Endothelial cell of umbilical vein (primary cell): Measurements from ENCODE around the gene ARMS2. TPM values are rescaled to one million over a fixed set of nuclear protein-coding genes. Genes with fewer than 3 reads are reported as not detected.

ENCODE experiments used
- BruUV-seq: library from RNA; stranded (reverse); fragments of 400-500 nt; replicated peaks from 2 replicates; lab custom pipeline; 2021; lab: Mats Ljungman, UMichigan
- CTCF ChIA-PET: fragments of 300-600, 350-600 bp; sonication (Branson Sonifier 250); formaldehyde crosslinking; loops from one replicate; lab custom pipeline; 2021; ENCODE audit warnings: antibody characterized with exemption, inconsistent platforms; lab: Charles Lee
- POLR2A ChIA-PET: fragments of 300-600, 350-600 bp; sonication (Branson Sonifier 250); formaldehyde crosslinking; loops from one replicate; lab custom pipeline; 2021; ENCODE audit warnings: antibody characterized with exemption, inconsistent platforms; lab: Charles Lee
- DNase-seq: peaks from one replicate; pipeline ENCODE4 v3.0.0-alpha.2; 2011; ENCODE audit warnings: low read depth, low spot score
- FAIRE-seq: peaks from 2 replicates; lab custom pipeline; 2011; peaks lifted over from hg19 to GRCh38; lab: Jason Lieb, UNC
- H2AFZ ChIP-seq: 2 replicates; pipeline ENCODE4 v1.6.0; 2012; ENCODE audit warnings: low read depth, low read length, control low read depth, inconsistent platforms
- H3K27ac ChIP-seq: 2 replicates; pipeline ENCODE4 v1.5.1; 2011; ENCODE audit warnings: low read depth, mild to moderate bottlenecking, control low read depth, low read length, moderate library complexity; ENCODE audit not compliant: insufficient read depth
- H3K27me3 ChIP-seq, 2 experiments: 2 replicates each; pipeline versions ENCODE4 v1.6.0 to v1.6.1; 2011; ENCODE audit warnings: low read length in 2 of 2, mixed read lengths in 1 of 2; ENCODE audit not compliant: control insufficient read depth in 2 of 2, insufficient read depth in 2 of 2
- H3K36me3 ChIP-seq, 2 experiments: 2 replicates in 1 of 2; 3 replicates in 1 of 2; pipeline ENCODE4 v1.5.1; 2011; ENCODE audit warnings: low read length in 2 of 2, mild to moderate bottlenecking in 1 of 2, moderate library complexity in 1 of 2; ENCODE audit not compliant: control insufficient read depth in 2 of 2, insufficient read depth in 2 of 2; ENCODE audit errors: extremely low read depth in 1 of 2
- H3K4me1 ChIP-seq: 3 replicates; pipeline ENCODE4 v1.5.1; 2011; ENCODE audit warnings: mild to moderate bottlenecking, low read length; ENCODE audit not compliant: control insufficient read depth, insufficient read depth; ENCODE audit errors: extremely low read depth
- H3K4me2 ChIP-seq: 2 replicates; pipeline ENCODE4 v1.6.1; 2011; ENCODE audit warnings: low read length, control low read depth, mixed read lengths; ENCODE audit not compliant: insufficient read depth
- H3K4me3 ChIP-seq, 3 experiments: fragments of 200-600 bp in 1 of 3; sonication (generic), shearing (Covaris generic) in 1 of 3; replicated peaks in 1 of 3; 2 replicates each; pipeline ENCODE4 v1.5.1; 2011 to 2016; ENCODE audit warnings: control low read depth in 3 of 3, low read length in 3 of 3, mild to moderate bottlenecking in 2 of 3, inconsistent platforms in 1 of 3, low read depth in 1 of 3, moderate library complexity in 1 of 3; ENCODE audit not compliant: insufficient read depth in 1 of 3
- H3K79me2 ChIP-seq: 2 replicates; pipeline ENCODE4 v1.6.0; 2012; ENCODE audit warnings: low read length, inconsistent platforms; ENCODE audit not compliant: control insufficient read depth, insufficient read depth
- H3K9ac ChIP-seq: replicated peaks from 2 replicates; pipeline ENCODE3; 2011; ENCODE audit warnings: low read length, control low read depth; ENCODE audit not compliant: insufficient read depth; ENCODE audit errors: extremely low read depth
- H3K9me1 ChIP-seq: replicated peaks from 3 replicates; pipeline ENCODE4 v1.6.0; 2011; ENCODE audit warnings: mild to moderate bottlenecking, low read length; ENCODE audit not compliant: control insufficient read depth, insufficient read depth; ENCODE audit errors: extremely low read depth
- H3K9me3 ChIP-seq: replicated peaks from 2 replicates; pipeline ENCODE4 v1.5.1; 2012; ENCODE audit warnings: low read length, inconsistent platforms; ENCODE audit not compliant: control insufficient read depth, insufficient read depth
- H4K20me1 ChIP-seq: replicated peaks from 2 replicates; pipeline ENCODE3; 2011; ENCODE audit warnings: mild to moderate bottlenecking, low read length; ENCODE audit not compliant: control insufficient read depth, insufficient read depth; ENCODE audit errors: extremely low read depth
- CTCF ChIP-seq, 2 donors: IDR thresholded peaks; 1 replicate in 1 of 2; 2 replicates in 1 of 2; pipeline ENCODE4 v1.5.1; 2011; ENCODE audit warnings: low read length in 2 of 2, mild to moderate bottlenecking in 2 of 2, moderate library complexity in 2 of 2, control low read depth in 1 of 2, inconsistent platforms in 1 of 2, low read depth in 1 of 2; ENCODE audit not compliant: insufficient read depth in 1 of 2; ENCODE audit errors: extremely low read depth in 1 of 2
- FOS ChIP-seq: IDR thresholded peaks from 2 replicates; pipeline ENCODE4 v1.6.1; 2011; ENCODE audit warnings: mild to moderate bottlenecking, low read length, moderate library complexity, borderline replicate concordance; ENCODE audit not compliant: insufficient read depth
- GATA2 ChIP-seq: IDR thresholded peaks from 2 replicates; pipeline ENCODE4 v1.7.0; 2011; ENCODE audit warnings: low read depth, mild to moderate bottlenecking, moderate library complexity, mixed read lengths, low read length; ENCODE audit not compliant: insufficient read length, insufficient read depth
- JUN ChIP-seq: IDR thresholded peaks from 2 replicates; pipeline ENCODE4 v1.6.1; 2011; ENCODE audit warnings: borderline replicate concordance, low read depth; ENCODE audit not compliant: insufficient read length, insufficient read depth
- POLR2A ChIP-seq: IDR thresholded peaks from 2 replicates; pipeline ENCODE4 v1.6.1; 2012; ENCODE audit warnings: low read depth, mild to moderate bottlenecking, control low read depth, low read length
- POLR2AphosphoS5 ChIP-seq: IDR thresholded peaks from 2 replicates; pipeline ENCODE4 v1.6.1; 2012; ENCODE audit warnings: low read depth, mild to moderate bottlenecking, control low read depth, low read length, moderate library complexity; ENCODE audit not compliant: insufficient read depth
- dilution Hi-C: fragments of 300-500 bp; cut with MboI; formaldehyde crosslinking; loops from one replicate; pipeline ENCODE4 v1.15.0; 2019; ENCODE audit warnings: low sequenced_read_pairs; ENCODE audit not compliant: extremely low pct_ligation_motif_present
- intact Hi-C: fragments of 100-400 bp; cut with micrococcal nuclease; formaldehyde crosslinking; loops from one replicate; pipeline ENCODE4 v1.10.0; 2022
- polyA plus RNA-seq, 4 experiments: library from polyadenylated mRNA; depleted of rRNA in 3 of 4; stranded (reverse) in 3 of 4; unstranded in 1 of 4; fragments of >200 nt; gene quantifications; 2 replicates each; pipeline versions ENCODE4 v1.2.1 to v1.2.3, GENCODE V29; 2011 to 2012; ENCODE audit warnings: missing spikeins in 1 of 4
- total RNA-seq: library from RNA; stranded (reverse); gene quantifications from 2 replicates; pipeline ENCODE4 v1.2.3, GENCODE V29; 2021
- TF ChIP-seq, protein P1 (sequence below): IDR thresholded peaks from 2 replicates; pipeline ENCODE4 v1.6.1; 2011; ENCODE audit not compliant: insufficient read depth, insufficient read length

ARMS2 gene
- total and polyA plus RNA-seq, 2 donors (not counting 3 experiments of a cell fraction or from before 2014, with no cell fraction given): not detected

DNA sequence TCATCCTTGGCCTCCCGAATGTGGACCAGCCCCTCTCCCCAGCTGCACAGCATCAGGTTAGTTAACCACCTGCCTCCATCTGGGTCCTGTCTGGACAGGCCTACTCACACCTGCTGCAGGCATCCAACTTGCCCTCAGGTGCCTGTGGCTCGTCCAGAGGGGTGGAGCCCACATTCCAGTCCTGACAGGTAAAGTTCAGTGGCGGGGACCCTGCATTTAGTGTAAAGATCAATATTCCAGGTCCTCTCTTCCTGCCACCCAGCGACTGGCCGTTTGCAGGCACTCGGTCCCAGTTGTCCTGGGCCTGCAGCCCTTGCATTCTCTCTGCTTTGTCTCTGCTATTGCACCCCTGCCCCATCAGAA is 21.9 kb downstream of the ARMS2 start:
- no peak overlapping the region for H3K27ac ChIP-seq

More for the DNA sequence above, 21.9 kb downstream of the ARMS2 start:
- no peak overlapping the region for H3K4me2 ChIP-seq
- H3K4me3 ChIP-seq: no peak overlapping the region
- no peaks in the 10 kb centered on the region for H3K36me3 ChIP-seq
- BruUV-seq: no TSS peak
- no peaks in the 10 kb centered on the region for H3K9me1 ChIP-seq
- H3K9me3 ChIP-seq: no peaks in the 10 kb centered on the region
- H3K79me2 ChIP-seq: peaks cover 6% of the 10 kb centered on the region
- H3K4me1 ChIP-seq: peaks cover 38% of the 10 kb centered on the region
- CTCF ChIA-PET: no interaction called here
- TF ChIP-seq, protein P1, sequence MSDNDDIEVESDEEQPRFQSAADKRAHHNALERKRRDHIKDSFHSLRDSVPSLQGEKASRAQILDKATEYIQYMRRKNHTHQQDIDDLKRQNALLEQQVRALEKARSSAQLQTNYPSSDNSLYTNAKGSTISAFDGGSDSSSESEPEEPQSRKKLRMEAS: no peak
- TF ChIP-seq CTCF (IDR thresholded peaks at IDR 0.05; ENCODE audit: extremely low read depth in 1 of 2, insufficient read depth in 1 of 2, low read depth in 1 of 2, low read length in 2 of 2): no peak
- no peak for TF ChIP-seq POLR2A
- TF ChIP-seq GATA2: no peak
- TF ChIP-seq FOS: no peak
- TF ChIP-seq JUN: no peak
- no peak for TF ChIP-seq POLR2AphosphoS5
- no peaks in the 10 kb centered on the region for H4K20me1 ChIP-seq
- intact Hi-C loops (no loop called here), dilution Hi-C loops (no loop called here)
- H2AFZ ChIP-seq: no peak overlapping the region
- POLR2A ChIA-PET: no interaction called here
- no peaks in the 10 kb centered on the region for H3K27me3 ChIP-seq
- DNase-seq: no peak
- no peak overlapping the region for H3K9ac ChIP-seq
- no peak for FAIRE-seq
